ENCODE data around the gene RAC3. TPM values are rescaled to one million over a fixed set of nuclear protein-coding genes. Genes with fewer than 3 reads are reported as not detected.

Gene RAC3
- total and polyA plus RNA-seq, 4 donors: 0.63 to 6.3 (median 3.3) TPM

- H3K9me3 ChIP-seq (ENCODE audit: control insufficient read depth in 4 of 4, low read length in 3 of 4): no peaks in the 10 kb centered on the region
- H3K9ac ChIP-seq (ENCODE audit: low read depth in 1 of 2, low read length in 2 of 2): no peak overlapping the region
- no peak overlapping the region for H3K4me3 ChIP-seq (ENCODE audit: low read depth in 1 of 3, low read length in 3 of 3)
- TF ChIP-seq EGR1 (IDR thresholded peaks at IDR 0.05; ENCODE audit: low read depth in 2 of 2) (no peak), TAF1 (conservative IDR thresholded peaks at IDR 0.05) (no peak), YY1 (IDR thresholded peaks at IDR 0.05) (no peak), CTCF (IDR thresholded peaks at IDR 0.05; ENCODE audit: low read depth, low read length, missing input control) (no peak), HNF4G (IDR thresholded peaks at IDR 0.05) (no peak), JUND (IDR thresholded peaks at IDR 0.05) (no peak), ATF3 (IDR thresholded peaks at IDR 0.05) (no peak), FOXA2 (IDR thresholded peaks at IDR 0.05) (no peak), HNF4A (conservative IDR thresholded peaks at IDR 0.05) (no peak), NR2F2 (IDR thresholded peaks at IDR 0.05) (no peak)
- TF ChIP-seq, protein P1, sequence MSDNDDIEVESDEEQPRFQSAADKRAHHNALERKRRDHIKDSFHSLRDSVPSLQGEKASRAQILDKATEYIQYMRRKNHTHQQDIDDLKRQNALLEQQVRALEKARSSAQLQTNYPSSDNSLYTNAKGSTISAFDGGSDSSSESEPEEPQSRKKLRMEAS (IDR thresholded peaks at IDR 0.05): no peak
- H3K36me3 ChIP-seq (ENCODE audit: control insufficient read depth in 4 of 4, insufficient read depth in 3 of 4, low read depth in 1 of 4, low read length in 3 of 4): peaks cover 0 to 3% (median under 1%) of the 10 kb centered on the region in 4 donors
- WGBS: 95% methylated on average over 28 of the region's 28 CpGs
- DNase-seq (ENCODE audit: low spot score): no peak
- peaks cover 15 to 41% (median 28%) of the 10 kb centered on the region in 4 donors for H3K4me1 ChIP-seq (ENCODE audit: control insufficient read depth in 4 of 4, insufficient read depth in 4 of 4, low read length in 3 of 4)
- H3K27me3 ChIP-seq (ENCODE audit: control insufficient read depth in 4 of 4, insufficient read depth in 4 of 4, low read length in 3 of 4): no peaks in the 10 kb centered on the region
- no peak overlapping the region for H3K27ac ChIP-seq (ENCODE audit: low read depth in 1 of 2, low read length in 2 of 2)
These were observed 35.2 kb upstream of the RAC3 start for GRCh38 chr17:81996232-81996756.

GRCh38 chr17:81996757-81997441, 34.6 kb upstream of the RAC3 start:
- DNase-seq (ENCODE audit: low spot score): no peak
- WGBS: 96% methylated on average over 30 of the region's 30 CpGs
- peaks cover 13 to 36% (median 25%) of the 10 kb centered on the region in 4 donors for H3K4me1 ChIP-seq (ENCODE audit: control insufficient read depth in 4 of 4, insufficient read depth in 4 of 4, low read length in 3 of 4)
- H3K4me3 ChIP-seq (ENCODE audit: low read depth in 1 of 3, low read length in 3 of 3): no peak overlapping the region
- no peaks in the 10 kb centered on the region for H3K27me3 ChIP-seq (ENCODE audit: control insufficient read depth in 4 of 4, insufficient read depth in 4 of 4, low read length in 3 of 4)
- no peak for TF ChIP-seq TAF1 (conservative IDR thresholded peaks at IDR 0.05)
- no peak for TF ChIP-seq HNF4G (IDR thresholded peaks at IDR 0.05)
- no peak for TF ChIP-seq FOXA1 (IDR thresholded peaks at IDR 0.05)
- peaks cover 0 to 3% (median under 1%) of the 10 kb centered on the region in 4 donors for H3K36me3 ChIP-seq (ENCODE audit: control insufficient read depth in 4 of 4, insufficient read depth in 3 of 4, low read depth in 1 of 4, low read length in 3 of 4)
- H3K9me3 ChIP-seq (ENCODE audit: control insufficient read depth in 4 of 4, low read length in 3 of 4): no peaks in the 10 kb centered on the region
- no peak overlapping the region for H3K27ac ChIP-seq (ENCODE audit: low read depth in 1 of 2, low read length in 2 of 2)
- no peak overlapping the region for H3K9ac ChIP-seq (ENCODE audit: low read depth in 1 of 2, low read length in 2 of 2)

- Histone ChIP-seq H3K36me3 (ENCODE audit: control insufficient read depth in 4 of 4, insufficient read depth in 3 of 4, low read depth in 1 of 4, low read length in 3 of 4) (peaks cover 0 to 3% (median under 1%) of the 10 kb centered on the region in 4 donors), H3K4me1 (ENCODE audit: control insufficient read depth in 4 of 4, insufficient read depth in 4 of 4, low read length in 3 of 4) (peaks cover 6 to 25% (median 17%) of the 10 kb centered on the region in 4 donors), H3K9me3 (ENCODE audit: control insufficient read depth in 4 of 4, low read length in 3 of 4) (no peaks in the 10 kb centered on the region), H3K27ac (ENCODE audit: low read depth in 1 of 2, low read length in 2 of 2) (no peak overlapping the region), H3K4me3 (ENCODE audit: low read depth in 1 of 3, low read length in 3 of 3) (no peak overlapping the region), H3K27me3 (ENCODE audit: control insufficient read depth in 4 of 4, insufficient read depth in 4 of 4, low read length in 3 of 4) (no peaks in the 10 kb centered on the region), H3K9ac (ENCODE audit: low read depth in 1 of 2, low read length in 2 of 2) (no peak overlapping the region)
- no peak for DNase-seq (ENCODE audit: low spot score)
- WGBS: 86% methylated on average over 7 of the region's 7 CpGs
- TF ChIP-seq NR2F2 (IDR thresholded peaks at IDR 0.05) (no peak), HNF4A (conservative IDR thresholded peaks at IDR 0.05) (no peak), HNF4G (IDR thresholded peaks at IDR 0.05) (no peak), FOXA2 (IDR thresholded peaks at IDR 0.05) (no peak), GABPA (IDR thresholded peaks at IDR 0.05 in 1 of 2, conservative IDR thresholded peaks at IDR 0.05 in 1 of 2) (no peak), REST (IDR thresholded peaks at IDR 0.05) (no peak), SP1 (IDR thresholded peaks at IDR 0.05) (no peak), RAD21 (IDR thresholded peaks at IDR 0.05) (no peak), TAF1 (conservative IDR thresholded peaks at IDR 0.05) (no peak), RXRA (IDR thresholded peaks at IDR 0.05) (no peak), ZBTB33 (IDR thresholded peaks at IDR 0.05) (no peak), FOXA1 (IDR thresholded peaks at IDR 0.05) (no peak), ATF3 (IDR thresholded peaks at IDR 0.05) (no peak), JUND (IDR thresholded peaks at IDR 0.05) (no peak), YY1 (IDR thresholded peaks at IDR 0.05) (no peak)
- TF ChIP-seq, protein P1 (IDR thresholded peaks at IDR 0.05): no peak
These were observed 33.3 kb upstream of the RAC3 start for GRCh38 chr17:81998212-81998611.

Measured in liver (tissue), 9 donors.